Measurements from ENCODE around the gene PAX5. TPM values are rescaled to one million over a fixed set of nuclear protein-coding genes. Genes with fewer than 3 reads are reported as not detected.

PAX5 gene
- polyA plus RNA-seq, 2 of the 4 experiments (the other 2 are of a cell fraction), result not detected

DNA sequence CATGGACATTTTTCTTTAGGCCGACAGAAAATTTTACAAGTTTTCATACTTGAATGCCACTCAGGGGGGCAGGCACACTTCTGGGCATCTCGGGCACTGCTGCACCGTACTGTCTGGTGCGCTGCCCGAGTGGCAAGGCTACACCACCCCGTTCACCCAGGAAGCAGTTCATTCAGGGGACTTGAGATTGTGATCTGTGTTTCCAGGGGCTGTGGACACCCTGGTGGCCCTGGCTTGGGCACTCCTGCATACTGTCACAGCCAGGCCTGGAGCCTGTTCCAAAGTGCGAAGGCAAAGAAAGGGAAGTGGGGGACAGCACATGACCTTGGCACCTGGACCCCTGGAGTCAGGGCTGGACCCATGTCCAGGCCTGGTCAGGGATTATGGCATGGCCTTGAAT lies 197.6 kb downstream of the PAX5 start:
- no peak overlapping the region for H3K4me3 ChIP-seq
- H3K9me3 ChIP-seq, result no peaks in the 10 kb centered on the region
- no peak for FAIRE-seq
- TF ChIP-seq PHF8 (IDR thresholded peaks at IDR 0.05; ENCODE audit: borderline replicate concordance, low read depth) (no peak), TFCP2L1 (CRISPR knock-in tag; IDR thresholded peaks at IDR 0.05) (no peak), CBX8 (IDR thresholded peaks at IDR 0.05) (no peak), NR3C1 (IDR thresholded peaks at IDR 0.05) (no peak), HMGXB4 (CRISPR knock-in tag; IDR thresholded peaks at IDR 0.05; ENCODE audit: borderline replicate concordance) (no peak), POLR2A (IDR thresholded peaks at IDR 0.05; ENCODE audit: low read length) (no peak), JUNB (IDR thresholded peaks at IDR 0.05) (no peak), ESRRA (IDR thresholded peaks at IDR 0.05; ENCODE audit: borderline replicate concordance, low read length) (no peak), MAZ (IDR thresholded peaks at IDR 0.05; ENCODE audit: borderline replicate concordance, low read depth, low read length) (no peak), EHF (CRISPR knock-in tag; IDR thresholded peaks at IDR 0.05) (no peak), POLR2AphosphoS2 (conservative IDR thresholded peaks at IDR 0.05; ENCODE audit: low read length) (no peak), GATA3 (IDR thresholded peaks at IDR 0.05; ENCODE audit: borderline replicate concordance) (no peak), CHD4 (IDR thresholded peaks at IDR 0.05; ENCODE audit: borderline replicate concordance) (no peak), RAD21 (conservative IDR thresholded peaks at IDR 0.05 in 1 of 2, IDR thresholded peaks at IDR 0.05 in 1 of 2) (no peak)
- TF ChIP-seq, protein P1, sequence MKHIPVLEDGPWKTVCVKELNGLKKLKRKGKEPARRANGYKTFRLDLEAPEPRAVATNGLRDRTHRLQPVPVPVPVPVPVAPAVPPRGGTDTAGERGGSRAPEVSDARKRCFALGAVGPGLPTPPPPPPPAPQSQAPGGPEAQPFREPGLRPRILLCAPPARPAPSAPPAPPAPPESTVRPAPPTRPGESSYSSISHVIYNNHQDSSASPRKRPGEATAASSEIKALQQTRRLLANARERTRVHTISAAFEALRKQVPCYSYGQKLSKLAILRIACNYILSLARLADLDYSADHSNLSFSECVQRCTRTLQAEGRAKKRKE (CRISPR knock-in tag; IDR thresholded peaks at IDR 0.05; ENCODE audit: low read depth), result no peak
- TF ChIP-seq, protein P2, sequence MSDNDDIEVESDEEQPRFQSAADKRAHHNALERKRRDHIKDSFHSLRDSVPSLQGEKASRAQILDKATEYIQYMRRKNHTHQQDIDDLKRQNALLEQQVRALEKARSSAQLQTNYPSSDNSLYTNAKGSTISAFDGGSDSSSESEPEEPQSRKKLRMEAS (IDR thresholded peaks at IDR 0.05), result no peak
- no peak overlapping the region for H3K4me2 ChIP-seq
- WGBS (ENCODE audit: missing lambda C conversion rate), result 48% methylated on average over 7 of the region's 7 CpGs
- CTCF ChIA-PET, result interaction anchor here (0.5 kb wide), 1 partner anchor 24 kb away, joined by 3 read pairs; no protein-coding TSS in a partner anchor
- no peak for DNase-seq (ENCODE audit: low read depth in 1 of 2, low spot score in 1 of 2)
- no peak overlapping the region for H3K27ac ChIP-seq
- no peak for ATAC-seq
- H3K4me1 ChIP-seq, result no peaks in the 10 kb centered on the region
- POLR2A ChIA-PET, result no interaction called here

DNA sequence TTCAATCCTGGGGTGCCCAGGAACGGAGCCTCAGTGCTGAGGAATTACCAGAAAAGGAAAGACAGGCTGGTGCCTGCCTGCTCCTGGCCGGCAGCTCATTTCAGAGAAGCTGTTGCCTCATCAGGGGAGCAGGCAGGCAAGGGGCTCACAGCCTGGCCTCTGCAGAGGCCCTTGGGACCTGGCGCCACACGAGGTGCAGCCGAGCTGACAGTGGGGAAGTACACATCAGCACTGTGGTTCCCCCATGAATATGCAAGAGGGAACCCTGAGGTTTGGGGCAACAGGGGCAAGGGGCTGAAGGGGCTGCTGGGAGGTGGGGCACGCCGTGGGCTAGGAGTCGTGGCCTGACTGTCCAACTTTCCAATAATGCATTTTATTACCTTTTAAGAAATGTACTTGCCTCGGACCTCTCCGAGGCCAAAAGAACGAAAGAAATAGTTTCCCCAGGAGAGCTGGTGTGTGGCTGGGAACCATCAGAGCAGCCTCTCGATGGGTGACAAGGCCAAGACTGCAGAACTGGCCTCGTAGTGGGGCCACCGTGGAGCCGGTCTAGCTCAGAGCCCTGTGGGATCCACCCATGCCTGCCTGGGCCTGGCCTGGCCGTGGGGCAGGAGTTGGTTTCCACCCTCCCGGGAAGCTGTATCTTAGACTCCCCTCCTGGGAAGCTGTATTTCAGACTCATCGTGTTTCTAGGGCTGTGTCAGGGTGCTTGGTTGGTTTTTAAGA lies 198.6 kb downstream of the PAX5 start:
- DNase-seq (ENCODE audit: low read depth in 1 of 2, low spot score in 1 of 2) (no peak), FAIRE-seq (no peak), ATAC-seq (no peak)
- H3K27ac ChIP-seq, result no peak overlapping the region
- POLR2A ChIA-PET, result no interaction called here
- TF ChIP-seq JUNB (IDR thresholded peaks at IDR 0.05) (no peak), REST (IDR thresholded peaks at IDR 0.05) (no peak), ESRRA (IDR thresholded peaks at IDR 0.05; ENCODE audit: borderline replicate concordance, low read length) (no peak), RARB (CRISPR knock-in tag; IDR thresholded peaks at IDR 0.05) (no peak), RCOR1 (IDR thresholded peaks at IDR 0.05; ENCODE audit: low read depth, low read length) (no peak), POLR2AphosphoS2 (conservative IDR thresholded peaks at IDR 0.05; ENCODE audit: low read length) (no peak), ZSCAN20 (CRISPR knock-in tag; IDR thresholded peaks at IDR 0.05) (no peak), NFE2L2 (conservative IDR thresholded peaks at IDR 0.05; ENCODE audit: low read length) (no peak)
- H3K9me3 ChIP-seq, result no peaks in the 10 kb centered on the region
- WGBS (ENCODE audit: missing lambda C conversion rate), result 58% methylated on average over 17 of the region's 18 CpGs
- H3K4me3 ChIP-seq, result no peak overlapping the region
- CTCF ChIA-PET, result interaction anchor here (0.6 to 2.4 kb wide), 4 partner anchors 10 to 37 kb away, joined by 3 to 13 read pairs (median 4); no protein-coding TSS in a partner anchor
- H3K4me2 ChIP-seq, result no peak overlapping the region
- H3K4me1 ChIP-seq, result no peaks in the 10 kb centered on the region

Measured in A549 (cell line).